Measurements from ENCODE around the gene SLC38A2.
A peak's percentile ranks its signal among the peaks of the same experiment; 100 is the strongest.
"Not testable (repeated sequence)": the region's sequence is repeated elsewhere in the genome, so short reads cannot be mapped to it uniquely, and the experiment has no call there.

The SLC38A2 gene

DNA sequence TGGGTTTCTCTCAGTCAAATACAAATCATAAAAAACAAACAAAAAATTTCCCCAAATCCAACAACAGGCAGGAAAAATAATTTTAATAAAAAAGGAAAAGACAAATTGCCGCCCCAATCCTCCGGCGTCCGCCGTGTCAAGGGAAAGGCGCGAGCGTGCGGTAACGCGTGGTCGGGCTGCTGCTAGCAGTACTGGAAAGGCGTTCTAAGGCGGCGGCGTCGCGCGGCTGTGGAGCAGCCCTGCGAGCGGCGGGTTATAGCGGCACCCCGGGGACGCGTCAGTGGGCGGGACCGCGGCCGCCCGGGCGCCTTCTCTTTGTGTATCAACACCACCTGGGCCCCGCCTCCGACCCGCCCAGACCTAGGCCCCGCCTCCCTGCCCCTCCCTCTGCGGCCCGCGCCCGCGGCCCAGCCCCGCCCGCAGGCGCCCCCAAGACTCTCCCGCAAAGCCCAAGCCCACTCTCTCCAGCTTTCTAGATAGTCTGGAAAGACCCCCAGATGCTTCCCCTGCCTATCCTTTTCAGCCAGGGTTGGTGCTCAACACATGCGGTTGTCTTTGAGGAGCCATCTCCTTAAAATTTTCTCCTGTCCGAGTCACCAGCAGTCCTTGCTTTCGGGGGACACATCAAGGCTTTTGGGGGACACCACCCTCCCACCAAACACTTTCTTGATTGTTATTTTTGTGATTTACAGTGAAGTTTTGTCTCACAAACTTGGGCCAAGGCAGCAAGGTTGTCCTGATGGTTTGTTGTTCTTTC lies at the start of gene SLC38A2:
Gene SLC38A2 (minus strand): TSS at position 230 of the 757 bp plus-strand sequence. CDS start 1,480 bp downstream, outside the sequence.
- peak; percentile 60 for DNase-seq

DNA sequence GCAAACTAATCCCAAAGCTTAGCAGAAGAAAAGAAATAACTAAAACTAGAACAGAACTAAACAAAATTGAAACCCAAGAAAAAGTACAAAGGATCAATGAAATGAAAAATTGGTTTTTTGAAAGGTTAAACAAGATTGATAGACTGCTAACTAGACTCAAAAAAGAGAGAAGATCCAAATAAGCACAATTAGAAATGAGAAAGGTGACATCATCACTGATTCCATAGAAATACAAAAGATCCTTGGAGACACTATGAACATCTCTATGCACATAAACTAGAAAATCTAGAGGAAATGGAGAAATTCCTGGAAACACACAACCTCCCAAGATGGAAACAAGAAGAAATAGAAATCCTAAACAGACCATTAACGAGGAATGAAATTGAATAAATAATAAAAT lies 47.1 kb upstream of the SLC38A2 start:
- no peak for DNase-seq

DNA sequence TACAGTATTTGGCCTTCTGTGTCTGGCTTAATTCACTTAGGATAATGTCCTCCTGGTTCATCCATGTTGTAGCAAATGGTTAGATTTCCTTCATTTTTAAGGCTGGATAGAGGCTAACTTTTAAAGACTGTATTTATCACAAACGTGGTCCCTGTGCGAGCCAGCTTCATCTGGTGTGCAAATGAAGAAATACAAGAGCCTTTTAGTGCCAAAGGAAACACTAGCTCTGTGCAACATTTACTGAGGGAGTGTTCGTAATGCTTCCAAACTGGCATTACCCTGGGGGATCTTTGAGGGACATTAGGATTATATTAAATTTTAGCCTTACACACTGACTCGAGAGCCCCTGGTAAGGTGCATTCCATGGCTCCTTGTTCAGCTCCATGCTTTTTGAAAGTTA lies 43.0 kb upstream of the SLC38A2 start:
- DNase-seq, result no peak

DNA sequence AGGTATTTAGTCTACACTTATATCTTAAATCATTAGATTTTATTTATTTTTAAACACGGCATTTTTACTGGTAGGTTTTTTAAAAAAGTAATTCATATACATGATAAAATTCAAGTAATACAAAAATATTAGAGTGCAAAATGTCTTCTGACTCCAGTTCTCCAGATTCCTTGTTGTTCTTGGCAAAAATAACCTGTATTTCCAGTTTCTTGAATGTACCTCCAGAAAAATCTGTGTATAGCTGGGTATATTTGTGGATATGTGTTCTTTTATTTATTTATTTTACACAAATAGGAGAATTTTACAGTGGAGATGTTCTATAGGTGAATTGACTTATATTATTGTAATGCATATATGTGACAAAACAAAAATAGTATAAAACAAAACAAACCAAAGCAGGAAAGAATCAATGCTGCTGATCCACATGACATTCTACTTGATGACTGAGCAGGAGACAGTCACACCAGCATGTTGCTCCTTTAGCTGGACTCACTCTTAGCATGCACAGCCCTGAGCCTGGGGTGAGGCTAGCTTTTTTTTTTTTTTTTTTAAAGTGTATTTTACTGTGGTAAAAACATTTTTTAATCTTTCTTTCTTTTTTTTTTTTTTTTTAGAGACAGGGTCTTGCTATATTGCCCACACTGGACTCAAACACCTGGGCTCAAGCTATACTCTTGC lies 42.2 kb upstream of the SLC38A2 start:
- no peak for DNase-seq

DNA sequence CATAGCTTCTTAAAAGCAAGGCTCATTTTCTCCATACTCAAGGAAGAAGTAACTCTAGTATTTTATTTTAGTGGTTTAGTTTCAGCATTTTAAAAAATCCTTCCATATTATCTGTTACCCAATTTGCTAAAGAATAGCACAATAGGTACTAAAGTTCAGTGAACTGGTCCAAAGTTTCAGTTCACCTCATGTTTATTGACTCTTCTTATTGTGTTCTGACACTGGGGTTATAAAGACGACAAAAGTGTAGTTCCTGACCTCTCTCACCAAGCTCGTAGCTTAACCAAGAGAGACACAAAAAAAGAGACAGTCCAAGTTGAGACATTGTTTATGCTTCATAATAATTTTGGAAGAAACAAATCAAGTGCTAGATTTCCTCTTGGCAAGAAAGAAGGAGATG lies 40.8 kb upstream of the SLC38A2 start:
- DNase-seq, result no peak

DNA sequence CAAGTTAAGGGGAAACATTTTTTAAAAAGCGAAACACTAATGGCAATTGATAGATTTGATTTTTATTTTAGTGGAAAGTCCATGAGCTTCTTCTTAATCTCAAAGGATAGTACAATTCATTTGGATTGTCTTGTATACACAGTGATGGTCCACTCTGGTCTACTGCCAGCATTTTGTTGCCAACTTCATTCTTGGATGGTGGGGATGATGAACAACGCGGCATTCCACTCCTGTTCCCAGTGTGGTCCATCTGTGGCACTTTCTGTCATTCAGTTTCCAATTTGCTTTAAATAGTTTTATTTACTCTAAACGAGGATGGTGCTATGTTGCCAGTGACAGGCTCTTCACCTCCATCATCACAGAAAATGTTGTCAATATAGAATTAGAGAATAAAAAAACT lies 40.3 kb upstream of the SLC38A2 start:
- DNase-seq, result no peak

DNA sequence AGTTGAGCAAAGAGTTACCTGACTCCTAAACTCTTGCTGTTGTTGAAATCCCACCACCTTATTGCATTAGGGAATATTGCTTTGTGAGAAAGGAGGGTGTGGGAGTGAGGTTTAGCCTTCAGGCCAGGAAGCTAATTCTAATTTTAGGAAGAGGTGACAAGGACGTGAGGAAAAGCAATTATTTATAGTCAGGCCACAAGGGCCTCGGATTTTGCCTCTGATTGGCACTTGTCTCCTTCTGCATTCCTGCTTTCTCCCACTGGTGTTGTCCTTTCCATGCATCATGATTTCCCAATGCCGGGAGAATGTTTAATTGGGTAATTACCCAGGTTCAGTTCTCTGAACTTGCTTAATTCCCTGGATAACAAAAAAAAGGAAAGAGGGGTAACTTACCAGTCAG lies 37.9 kb upstream of the SLC38A2 start:
- no peak for DNase-seq

DNA sequence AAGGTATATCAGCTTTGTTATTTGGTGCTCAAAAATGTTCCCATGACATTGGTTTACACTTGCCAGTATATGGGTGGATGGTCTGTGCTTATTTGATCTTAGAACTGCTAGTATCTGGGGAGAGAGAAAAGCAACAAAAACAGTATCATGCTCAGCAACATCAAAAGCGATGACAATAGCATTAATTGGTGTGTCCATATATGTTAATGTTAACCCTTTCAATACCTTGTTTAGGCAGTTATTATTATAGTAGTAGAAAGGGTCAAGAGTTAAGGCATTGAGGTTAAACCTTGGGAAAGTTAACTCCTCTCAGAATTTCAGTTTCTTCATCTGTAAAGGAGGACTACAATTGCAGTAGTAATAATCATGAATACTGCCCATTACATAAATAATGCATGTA lies 37.4 kb upstream of the SLC38A2 start:
- no peak for DNase-seq

DNA sequence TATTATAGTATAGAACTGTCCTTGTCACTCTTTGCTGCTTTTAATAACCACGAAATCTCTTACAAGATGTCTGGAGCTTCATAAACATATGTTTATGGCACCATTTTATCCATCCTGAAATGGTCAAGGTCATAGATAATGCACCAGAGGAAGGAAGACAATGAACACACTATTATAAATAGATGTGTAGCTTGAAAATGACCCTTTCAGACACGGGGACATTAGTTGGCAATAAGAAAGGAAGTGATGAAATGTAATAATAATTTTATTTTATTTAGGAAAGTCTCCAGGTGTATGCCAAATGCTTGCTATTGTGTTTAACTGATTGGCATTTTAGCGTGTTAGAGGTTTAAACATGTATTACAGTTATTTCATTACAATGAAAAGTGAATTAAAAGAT lies 36.8 kb upstream of the SLC38A2 start:
- no peak for DNase-seq

DNA sequence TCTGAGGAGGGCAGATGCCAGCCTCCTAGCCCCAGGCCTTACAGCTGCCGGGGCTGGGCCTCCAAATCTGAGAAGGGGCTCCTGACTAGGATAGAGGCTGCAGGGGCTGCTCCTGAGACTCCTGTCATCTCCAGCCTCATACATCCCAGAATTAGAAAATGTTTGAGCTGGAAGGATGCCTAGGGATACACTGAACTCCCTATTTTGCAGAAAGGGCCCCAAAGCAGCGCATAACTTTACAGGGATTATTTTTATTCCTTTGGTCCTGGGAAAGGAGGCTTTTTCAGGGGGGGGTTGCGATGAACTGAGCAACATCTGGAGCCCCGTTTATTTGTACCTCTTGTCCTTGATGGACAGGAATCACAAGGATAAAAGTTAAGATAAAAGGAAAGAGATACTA lies 35.9 kb upstream of the SLC38A2 start:
- DNase-seq, result no peak

DNA sequence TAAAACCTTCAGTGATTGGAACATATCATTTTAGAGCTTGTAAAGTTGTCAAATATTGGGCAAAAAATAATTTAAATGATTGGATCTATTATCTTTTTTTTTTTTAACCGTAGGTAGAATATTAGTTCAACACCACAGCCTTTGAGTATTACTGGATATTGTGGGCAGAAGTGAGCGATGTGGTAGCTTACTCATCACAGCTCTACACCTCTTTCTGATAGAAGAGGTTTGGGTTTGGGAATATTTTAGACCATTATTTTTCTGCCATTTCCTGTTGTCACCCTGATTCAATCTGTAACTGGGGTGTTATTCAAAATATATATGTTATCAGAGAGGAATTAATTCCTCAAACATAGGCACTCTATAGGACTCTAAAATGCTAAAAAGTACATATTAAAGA lies 34.8 kb upstream of the SLC38A2 start:
- no peak for DNase-seq

DNA sequence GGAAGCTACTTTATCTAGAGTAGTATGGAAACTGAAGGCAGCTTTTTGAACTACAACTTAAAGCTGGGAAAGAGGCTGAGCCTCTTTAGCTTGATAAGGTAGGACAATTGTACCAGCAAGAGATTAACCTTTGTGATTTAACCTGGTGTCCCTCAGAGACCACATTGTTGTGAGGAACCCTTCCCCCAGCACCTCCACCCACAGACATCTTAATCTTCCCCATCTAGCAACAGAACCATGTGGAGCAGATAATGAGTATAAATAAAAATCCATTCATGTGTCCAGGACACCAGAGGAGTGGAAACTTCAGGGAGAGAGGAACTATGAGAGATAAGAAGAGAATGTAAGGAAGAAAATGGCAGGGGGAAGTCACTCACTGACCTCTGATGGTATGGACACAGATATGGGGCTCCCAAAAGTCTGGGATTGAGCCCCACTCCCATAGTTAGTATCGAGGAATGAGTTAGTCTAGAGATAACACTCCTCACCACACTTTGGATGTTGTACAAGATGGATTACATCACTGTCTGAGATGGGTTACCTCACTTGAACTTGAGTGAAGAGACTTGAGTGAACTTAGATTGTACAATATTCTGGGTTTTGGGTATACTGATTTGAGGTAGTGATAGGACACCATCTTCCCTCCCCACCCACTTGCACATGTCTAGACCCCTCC lies 33.9 kb upstream of the SLC38A2 start:
- DNase-seq, result no peak

DNA sequence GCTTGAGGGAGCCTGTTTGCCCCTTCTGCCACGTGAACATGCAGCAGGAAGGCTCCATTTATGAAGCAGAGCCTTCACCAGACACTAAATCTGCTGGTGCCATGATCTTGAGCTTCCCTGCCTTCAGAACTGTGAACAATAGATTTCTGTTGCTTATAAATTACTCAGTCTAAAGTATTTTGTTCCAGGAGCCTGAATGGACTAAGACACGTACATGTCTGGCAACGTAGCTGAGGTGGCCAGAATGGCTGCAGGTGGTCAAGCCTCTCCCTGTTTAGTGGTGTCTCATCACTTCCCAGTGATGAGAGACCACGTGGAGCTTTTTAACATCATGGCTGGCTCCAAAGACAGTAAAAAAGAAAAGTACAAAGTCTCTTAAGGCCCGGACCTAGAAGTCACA lies 32.2 kb upstream of the SLC38A2 start:
- no peak for DNase-seq

DNA sequence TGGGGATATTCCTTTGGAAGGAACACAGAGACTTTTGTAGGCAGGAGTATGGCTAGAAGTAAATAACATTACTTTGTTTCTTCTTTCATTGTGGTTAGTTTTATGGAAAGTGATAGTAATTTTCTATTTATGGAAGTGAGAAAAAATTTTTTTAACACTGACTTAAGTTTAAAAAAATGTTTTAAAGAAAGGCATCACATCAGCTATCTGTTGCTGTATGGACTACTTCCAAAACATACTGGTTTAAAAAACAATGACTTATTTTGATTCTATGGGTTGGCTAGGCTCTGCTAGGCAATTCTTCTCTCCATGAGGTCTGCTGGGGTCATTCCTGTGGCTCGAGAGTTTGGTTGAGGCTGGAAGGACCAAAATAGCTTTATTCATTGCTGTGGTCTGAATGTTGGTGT lies 31.7 kb upstream of the SLC38A2 start:
- no peak for DNase-seq

DNA sequence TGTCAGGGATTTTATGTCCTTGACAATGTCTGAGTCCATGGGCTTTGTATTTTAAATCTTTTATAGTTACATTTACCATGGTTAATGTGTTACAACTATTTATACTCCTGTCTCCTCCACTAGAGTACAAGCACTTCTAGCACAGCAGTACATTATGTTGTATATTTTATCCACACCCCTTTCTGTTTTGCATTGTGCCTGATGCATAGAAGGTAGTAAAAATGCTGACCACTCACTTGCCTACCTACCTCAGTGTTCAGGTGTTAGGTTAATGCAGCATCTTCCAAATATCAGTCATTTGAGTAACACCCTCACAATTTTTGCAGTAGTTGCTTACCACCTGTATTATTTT lies 31.1 kb upstream of the SLC38A2 start:
- no peak for DNase-seq

DNA sequence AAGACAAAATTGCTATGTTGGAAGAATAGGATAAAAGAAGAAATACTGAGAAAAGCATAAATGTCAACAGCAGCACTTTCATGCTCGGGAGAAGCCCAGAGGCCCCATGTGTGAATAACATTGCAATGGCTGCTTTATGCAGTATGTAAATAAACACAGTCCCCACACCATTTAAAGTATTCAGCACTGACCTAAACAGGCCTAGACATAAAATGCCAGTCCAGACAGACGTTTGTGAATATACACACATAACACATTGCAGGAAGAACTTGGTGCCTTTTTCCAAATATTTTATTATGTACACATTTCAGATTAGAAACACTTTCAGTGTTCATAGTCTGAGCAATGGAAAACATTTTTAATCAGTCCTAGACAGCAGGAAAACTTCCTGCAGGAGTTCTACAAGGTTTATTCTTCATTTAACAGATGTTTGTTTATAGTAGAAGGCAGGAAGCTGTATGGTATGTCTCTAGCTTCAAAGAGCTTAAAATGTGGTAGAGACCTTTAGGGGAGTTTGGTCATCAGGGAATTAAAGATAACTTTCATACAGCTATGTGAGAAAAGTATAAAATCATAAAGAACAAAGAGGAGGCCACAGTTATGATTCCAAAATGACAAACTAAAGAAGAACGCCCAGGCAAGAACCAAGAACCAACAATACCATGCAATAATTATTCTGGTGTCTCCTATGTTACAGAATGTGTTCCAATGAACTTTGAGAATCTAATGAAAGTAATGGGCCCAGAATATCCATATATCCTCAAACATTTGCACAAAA lies 30.6 kb upstream of the SLC38A2 start:
- DNase-seq, result no peak

DNA sequence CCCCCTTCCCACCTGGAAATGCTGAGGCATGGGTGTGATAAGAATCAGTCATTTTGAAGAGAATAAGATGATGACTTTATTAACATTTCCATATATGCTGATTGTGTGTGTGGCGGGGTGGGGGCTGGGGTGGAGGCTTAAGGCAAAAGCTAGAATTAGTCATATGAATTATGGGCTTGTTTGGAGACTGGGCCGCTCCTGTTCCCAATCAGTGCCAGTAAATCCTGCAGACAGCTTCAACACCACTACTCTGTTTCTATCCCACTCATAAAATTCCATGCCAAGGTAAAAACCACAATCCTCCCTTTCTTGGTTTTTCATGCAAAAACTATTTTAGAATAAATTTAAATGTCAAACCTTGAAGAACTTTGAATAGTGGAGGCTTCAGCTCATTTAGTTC lies 29.9 kb upstream of the SLC38A2 start:
- DNase-seq, result no peak

DNA sequence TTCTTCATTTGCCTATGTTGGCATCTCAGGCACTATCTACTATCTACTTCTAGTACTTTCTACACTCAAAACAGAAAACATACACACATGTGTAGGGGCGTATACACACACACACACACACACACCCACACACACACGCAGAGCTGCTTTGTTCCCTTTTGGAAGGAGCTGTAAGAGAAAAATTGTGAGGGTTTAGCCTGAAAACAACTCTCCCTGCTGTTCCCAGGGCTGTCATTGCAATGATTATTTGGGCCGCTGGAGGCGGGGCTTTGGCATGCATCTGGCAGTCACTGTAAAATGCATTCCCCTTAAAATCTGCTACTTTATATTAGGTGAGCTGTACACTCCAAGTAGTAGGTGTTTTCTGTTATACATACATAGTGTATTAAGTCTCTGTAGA lies 29.1 kb upstream of the SLC38A2 start:
- DNase-seq, result no peak

DNA sequence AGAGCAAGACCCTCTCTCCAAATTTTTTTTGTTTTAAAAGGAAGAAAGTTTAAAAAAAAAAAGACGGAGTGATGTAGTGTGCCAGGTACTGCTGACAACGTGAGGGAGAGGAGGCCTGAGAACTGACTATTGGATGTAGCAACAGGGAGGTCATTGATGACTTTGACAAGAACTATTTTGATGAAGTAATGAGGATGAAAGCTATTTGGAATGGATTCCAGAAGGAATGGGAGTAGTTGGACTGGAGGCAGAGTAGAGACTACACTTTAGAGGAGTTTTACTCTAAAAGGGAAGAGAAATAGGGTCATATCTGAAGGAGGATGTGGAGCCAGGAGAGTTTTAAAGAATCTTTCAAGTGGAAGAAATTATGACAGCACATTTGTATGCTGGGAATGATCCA lies 27.8 kb upstream of the SLC38A2 start:
- no peak for DNase-seq

DNA sequence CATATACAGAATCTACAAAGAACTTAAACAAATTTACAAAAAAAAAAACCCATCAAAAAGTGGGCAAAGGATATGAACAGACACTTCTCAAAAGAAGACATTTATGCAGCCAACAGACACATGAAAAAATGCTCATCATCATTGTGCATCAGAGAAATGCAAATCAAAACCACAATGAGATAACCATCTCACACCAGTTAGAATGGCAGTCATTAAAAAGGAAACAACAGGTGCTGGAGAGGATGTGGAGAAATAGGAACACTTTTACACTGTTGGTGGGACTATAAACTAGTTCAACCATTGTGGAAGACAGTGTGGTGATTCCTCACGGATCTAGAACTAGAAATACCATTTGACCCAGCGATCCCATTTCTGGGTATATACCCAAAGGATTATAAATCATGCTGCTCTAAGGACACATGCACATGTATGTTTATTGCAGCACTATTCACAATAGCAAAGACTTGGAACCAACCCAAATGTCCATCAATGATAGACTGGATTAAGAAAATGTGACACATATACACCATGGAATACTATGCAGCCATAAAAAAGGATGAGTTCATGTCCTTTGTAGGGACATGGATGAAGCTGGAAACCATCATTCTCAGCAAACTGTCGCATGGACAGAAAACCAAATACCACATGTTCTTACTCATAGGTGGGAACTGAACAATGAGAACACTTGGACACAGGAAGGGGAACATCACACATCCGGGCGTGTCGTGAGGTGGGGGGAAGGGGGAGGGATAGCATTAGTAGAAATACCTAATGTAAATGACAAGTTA lies 27.1 kb upstream of the SLC38A2 start:
- DNase-seq, result not testable (repeated sequence)

DNA sequence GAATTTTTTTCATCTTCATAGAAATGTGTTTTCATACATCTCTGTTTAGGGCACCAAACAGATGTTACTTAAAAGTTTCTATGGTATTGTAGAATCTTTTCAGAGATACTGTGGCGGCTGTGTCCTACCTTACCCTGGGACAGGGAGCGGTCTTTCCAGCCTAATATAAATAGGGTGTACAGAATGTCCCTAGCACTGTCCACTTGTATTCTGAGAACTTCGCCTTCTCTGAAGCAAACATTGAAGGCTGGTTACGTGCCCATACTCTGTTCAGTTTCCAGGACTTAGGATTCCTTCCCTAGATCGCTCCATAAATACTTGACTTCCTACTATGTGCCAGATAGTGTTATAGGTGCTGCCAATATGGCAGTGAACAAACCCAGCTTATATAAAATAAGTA lies 24.3 kb upstream of the SLC38A2 start:
- no peak for DNase-seq

DNA sequence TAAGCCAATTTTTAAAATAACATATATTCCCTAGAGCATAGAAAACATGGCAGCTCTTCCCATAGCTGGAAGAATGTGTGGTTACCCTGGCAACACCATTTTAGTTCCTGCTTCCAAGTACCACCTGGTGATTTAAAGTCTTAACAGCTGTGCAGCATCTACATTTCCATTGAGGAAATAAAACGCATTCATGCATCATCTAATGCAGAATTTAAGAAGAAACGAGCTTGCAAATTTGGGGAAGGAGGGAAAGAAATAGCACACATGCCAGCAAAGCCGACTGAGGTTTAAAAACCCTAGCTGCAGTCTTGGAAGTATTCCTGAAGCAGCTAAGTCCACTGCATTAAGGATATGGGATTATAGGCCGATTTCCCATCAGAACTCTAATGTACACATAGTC lies 22.8 kb upstream of the SLC38A2 start:
- DNase-seq, result no peak

DNA sequence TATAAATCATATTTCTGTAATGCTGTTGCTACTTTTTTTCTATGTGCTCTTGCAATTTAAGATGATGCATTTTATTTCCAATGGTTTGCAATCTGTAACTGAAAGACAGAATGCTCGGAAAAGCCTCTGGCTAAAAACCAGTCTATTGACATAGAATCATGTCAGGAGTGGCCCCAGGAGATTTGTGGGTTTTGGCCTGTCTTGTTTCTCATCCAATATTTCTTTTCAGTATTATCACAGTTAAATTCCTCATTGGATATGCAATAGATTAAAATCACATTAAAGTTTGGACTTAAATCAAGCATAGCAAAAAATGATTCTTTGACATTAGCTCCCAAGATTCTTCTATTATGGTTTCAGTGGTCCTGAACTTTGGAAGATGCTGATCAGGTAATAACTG lies 19.1 kb upstream of the SLC38A2 start:
- DNase-seq, result no peak

Data from NCI-H187 treated with DMSO at 0.1 percent for 48 hours (cell line).